MM.1S (cell line): Measurements from ENCODE around the gene TTLL9.

Source experiments
- CTCF ChIP-seq: fragments of 300-600 bp; sonication (generic); IDR thresholded peaks from 2 replicates; pipeline ENCODE4 v1.5.1; 2016; ENCODE audit warnings: antibody characterized with exemption, low read length, mixed read lengths
- EZH2phosphoT487 ChIP-seq: fragments of 300-600 bp; sonication (generic); IDR thresholded peaks from 2 replicates; pipeline ENCODE4 v1.6.1; 2018; ENCODE audit warnings: antibody characterized with exemption, low read length

GRCh38 chr20:31890646-31891045, 20.2 kb downstream of the TTLL9 start:
- TF ChIP-seq CTCF (no peak), EZH2phosphoT487 (no peak)
